ENCODE data around the gene CPNE6. TPM values are rescaled to one million over a fixed set of nuclear protein-coding genes. Genes with fewer than 3 reads are reported as not detected.
A peak's percentile ranks its signal among the peaks of the same experiment; 100 is the strongest.

CPNE6 gene
- total and polyA plus RNA-seq, 2 of the 13 experiments (the other 11 are each of a cell fraction or from before 2014, with no cell fraction given): not detected

GRCh38 chr14:24037658-24038037, 33.7 kb upstream of the CPNE6 start (continued):
- no peak for TF ChIP-seq ZSCAN31 (CRISPR knock-in tag; IDR thresholded peaks at IDR 0.05; ENCODE audit: low read depth)
- TF ChIP-seq RFX1 (IDR thresholded peaks at IDR 0.05): no peak
- no peak for TF ChIP-seq ZNF207 (IDR thresholded peaks at IDR 0.05; ENCODE audit: borderline replicate concordance)
- TF ChIP-seq MXD3 (CRISPR knock-in tag; IDR thresholded peaks at IDR 0.05): 0 out of 2 replicates have a peak, but pooled peaks have one; percentile 42
- TF ChIP-seq SATB2 (CRISPR knock-in tag; IDR thresholded peaks at IDR 0.05): no peak
- TF ChIP-seq, protein P1, sequence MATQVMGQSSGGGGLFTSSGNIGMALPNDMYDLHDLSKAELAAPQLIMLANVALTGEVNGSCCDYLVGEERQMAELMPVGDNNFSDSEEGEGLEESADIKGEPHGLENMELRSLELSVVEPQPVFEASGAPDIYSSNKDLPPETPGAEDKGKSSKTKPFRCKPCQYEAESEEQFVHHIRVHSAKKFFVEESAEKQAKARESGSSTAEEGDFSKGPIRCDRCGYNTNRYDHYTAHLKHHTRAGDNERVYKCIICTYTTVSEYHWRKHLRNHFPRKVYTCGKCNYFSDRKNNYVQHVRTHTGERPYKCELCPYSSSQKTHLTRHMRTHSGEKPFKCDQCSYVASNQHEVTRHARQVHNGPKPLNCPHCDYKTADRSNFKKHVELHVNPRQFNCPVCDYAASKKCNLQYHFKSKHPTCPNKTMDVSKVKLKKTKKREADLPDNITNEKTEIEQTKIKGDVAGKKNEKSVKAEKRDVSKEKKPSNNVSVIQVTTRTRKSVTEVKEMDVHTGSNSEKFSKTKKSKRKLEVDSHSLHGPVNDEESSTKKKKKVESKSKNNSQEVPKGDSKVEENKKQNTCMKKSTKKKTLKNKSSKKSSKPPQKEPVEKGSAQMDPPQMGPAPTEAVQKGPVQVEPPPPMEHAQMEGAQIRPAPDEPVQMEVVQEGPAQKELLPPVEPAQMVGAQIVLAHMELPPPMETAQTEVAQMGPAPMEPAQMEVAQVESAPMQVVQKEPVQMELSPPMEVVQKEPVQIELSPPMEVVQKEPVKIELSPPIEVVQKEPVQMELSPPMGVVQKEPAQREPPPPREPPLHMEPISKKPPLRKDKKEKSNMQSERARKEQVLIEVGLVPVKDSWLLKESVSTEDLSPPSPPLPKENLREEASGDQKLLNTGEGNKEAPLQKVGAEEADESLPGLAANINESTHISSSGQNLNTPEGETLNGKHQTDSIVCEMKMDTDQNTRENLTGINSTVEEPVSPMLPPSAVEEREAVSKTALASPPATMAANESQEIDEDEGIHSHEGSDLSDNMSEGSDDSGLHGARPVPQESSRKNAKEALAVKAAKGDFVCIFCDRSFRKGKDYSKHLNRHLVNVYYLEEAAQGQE (IDR thresholded peaks at IDR 0.05; ENCODE audit: borderline replicate concordance in 1 of 2, low read depth in 1 of 2, low read length in 2 of 2): no peak
- TF ChIP-seq ZNF383 (CRISPR knock-in tag; IDR thresholded peaks at IDR 0.05; ENCODE audit: borderline replicate concordance): no peak
- TF ChIP-seq BCL6 (CRISPR knock-in tag; IDR thresholded peaks at IDR 0.05): no peak
- TF ChIP-seq NFYB (CRISPR knock-in tag; IDR thresholded peaks at IDR 0.05): no peak
- no peak for TF ChIP-seq GATAD1 (CRISPR knock-in tag; IDR thresholded peaks at IDR 0.05)
- no peak for TF ChIP-seq ZNF329 (CRISPR knock-in tag; IDR thresholded peaks at IDR 0.05; ENCODE audit: low read depth)
- TF ChIP-seq SPEN (CRISPR knock-in tag; IDR thresholded peaks at IDR 0.05; ENCODE audit: low read depth): no peak
- TF ChIP-seq ARNT2 (CRISPR knock-in tag; IDR thresholded peaks at IDR 0.05; ENCODE audit: low read depth): no peak
- 0 out of 2 replicates have a peak, but pooled peaks have one; percentile 80 for TF ChIP-seq MATR3 (CRISPR knock-in tag; IDR thresholded peaks at IDR 0.05)
- TF ChIP-seq ZNF24 (IDR thresholded peaks at IDR 0.05): no peak
- no peak for TF ChIP-seq HIVEP1 (CRISPR knock-in tag; IDR thresholded peaks at IDR 0.05)
- no peak for TF ChIP-seq TBX2 (CRISPR knock-in tag; IDR thresholded peaks at IDR 0.05; ENCODE audit: borderline replicate concordance)
- TF ChIP-seq FOSL1 (CRISPR knock-in tag; IDR thresholded peaks at IDR 0.05; ENCODE audit: borderline replicate concordance): no peak
- no peak for TF ChIP-seq IKZF4 (CRISPR knock-in tag; IDR thresholded peaks at IDR 0.05; ENCODE audit: borderline replicate concordance, low read depth, not compliant biosample characterization)
- no peak for TF ChIP-seq HOXA3 (CRISPR knock-in tag; IDR thresholded peaks at IDR 0.05)
- TF ChIP-seq MNT (IDR thresholded peaks at IDR 0.05): peak; percentile 45; the same call in 1 of the 2 replicates
- no peak for TF ChIP-seq PHB2 (IDR thresholded peaks at IDR 0.05; ENCODE audit: partially characterized antibody)
- TF ChIP-seq JDP2 (CRISPR knock-in tag; IDR thresholded peaks at IDR 0.05; ENCODE audit: borderline replicate concordance): no peak
- 0 out of 2 replicates have a peak, but pooled peaks have one; percentile 42 for TF ChIP-seq ARHGAP35 (CRISPR knock-in tag; IDR thresholded peaks at IDR 0.05; ENCODE audit: borderline replicate concordance)
- no peak for TF ChIP-seq MTERF4 (CRISPR knock-in tag; IDR thresholded peaks at IDR 0.05)
- peak; percentile 78; the same call in 1 of the 2 replicates for TF ChIP-seq ZNF768 (CRISPR knock-in tag; IDR thresholded peaks at IDR 0.05)
- TF ChIP-seq MBD4 (IDR thresholded peaks at IDR 0.05; ENCODE audit: borderline replicate concordance, low read length): no peak

Measured in HepG2 (cell line).